ENCODE data around the gene SLC10A2.

SLC10A2 gene

GRCh38 chr13:103031332-103031873 is 34.8 kb downstream of the SLC10A2 start:
- Histone ChIP-seq H3K36me3 (replicated peaks) (no peaks in the 10 kb centered on the region), H3K9me3 (no peaks in the 10 kb centered on the region), H3K27me3 (ENCODE audit: low read depth) (no peaks in the 10 kb centered on the region), H3K4me1 (no peaks in the 10 kb centered on the region), H3K4me3 (no peak overlapping the region)
- in situ Hi-C loops (cut with MboI; ENCODE audit: low sequenced_read_pairs): no loop called here
- DNase-seq (ENCODE audit: low spot score in 2 of 2): no peak

GRCh38 chr13:103030776-103031175 is 35.4 kb downstream of the SLC10A2 start:
- Histone ChIP-seq H3K36me3 (replicated peaks) (no peaks in the 10 kb centered on the region), H3K4me1 (no peaks in the 10 kb centered on the region), H3K27me3 (ENCODE audit: low read depth) (no peaks in the 10 kb centered on the region), H3K4me3 (no peak overlapping the region), H3K9me3 (no peaks in the 10 kb centered on the region)
- in situ Hi-C loops (cut with MboI; ENCODE audit: low sequenced_read_pairs): no loop called here
- DNase-seq (ENCODE audit: low spot score in 2 of 2): no peak

GRCh38 chr13:103029798-103030197 is 36.4 kb downstream of the SLC10A2 start:
- H3K36me3 ChIP-seq (replicated peaks): no peaks in the 10 kb centered on the region
- no peaks in the 10 kb centered on the region for H3K9me3 ChIP-seq
- H3K4me1 ChIP-seq: no peaks in the 10 kb centered on the region
- in situ Hi-C loops (cut with MboI; ENCODE audit: low sequenced_read_pairs): no loop called here
- no peaks in the 10 kb centered on the region for H3K27me3 ChIP-seq (ENCODE audit: low read depth)
- no peak for DNase-seq (ENCODE audit: low spot score in 2 of 2)
- no peak overlapping the region for H3K4me3 ChIP-seq

- DNase-seq (ENCODE audit: low spot score in 2 of 2): no peak
- Histone ChIP-seq H3K4me1 (no peaks in the 10 kb centered on the region), H3K9me3 (no peaks in the 10 kb centered on the region), H3K36me3 (replicated peaks) (no peaks in the 10 kb centered on the region), H3K27me3 (ENCODE audit: low read depth) (no peaks in the 10 kb centered on the region), H3K4me3 (no peak overlapping the region)
- in situ Hi-C loops (cut with MboI; ENCODE audit: low sequenced_read_pairs): no loop called here
Observed at GRCh38 chr13:103022336-103022735, 43.9 kb downstream of the SLC10A2 start.

GRCh38 chr13:103018556-103018955 is 47.7 kb downstream of the SLC10A2 start:
- H3K36me3 ChIP-seq (replicated peaks): no peaks in the 10 kb centered on the region
- no peak overlapping the region for H3K4me3 ChIP-seq
- no peaks in the 10 kb centered on the region for H3K9me3 ChIP-seq
- H3K4me1 ChIP-seq: no peaks in the 10 kb centered on the region
- no peak for DNase-seq (ENCODE audit: low spot score in 2 of 2)
- in situ Hi-C loops (cut with MboI; ENCODE audit: low sequenced_read_pairs): no loop called here
- H3K27me3 ChIP-seq (ENCODE audit: low read depth): no peaks in the 10 kb centered on the region

- DNase-seq (ENCODE audit: low spot score in 2 of 2): no peak
- in situ Hi-C loops (cut with MboI; ENCODE audit: low sequenced_read_pairs): no loop called here
- no peak overlapping the region for H3K4me3 ChIP-seq
- H3K36me3 ChIP-seq (replicated peaks): no peaks in the 10 kb centered on the region
- no peaks in the 10 kb centered on the region for H3K27me3 ChIP-seq (ENCODE audit: low read depth)
- no peaks in the 10 kb centered on the region for H3K4me1 ChIP-seq
- no peaks in the 10 kb centered on the region for H3K9me3 ChIP-seq
Observed at GRCh38 chr13:103012646-103013045, 53.6 kb downstream of the SLC10A2 start.

- H3K9me3 ChIP-seq: no peaks in the 10 kb centered on the region
- no peak for DNase-seq (ENCODE audit: low spot score in 2 of 2)
- H3K4me1 ChIP-seq: no peaks in the 10 kb centered on the region
- no peaks in the 10 kb centered on the region for H3K36me3 ChIP-seq (replicated peaks)
- no peaks in the 10 kb centered on the region for H3K27me3 ChIP-seq (ENCODE audit: low read depth)
- no peak overlapping the region for H3K4me3 ChIP-seq
- in situ Hi-C loops (cut with MboI; ENCODE audit: low sequenced_read_pairs): no loop called here
Observed at GRCh38 chr13:103009051-103009840, 57.0 kb downstream of the SLC10A2 start.

GRCh38 chr13:103007427-103007762 is 58.8 kb downstream of the SLC10A2 start:
- in situ Hi-C loops (cut with MboI; ENCODE audit: low sequenced_read_pairs): no loop called here
- Histone ChIP-seq H3K9me3 (no peaks in the 10 kb centered on the region), H3K27me3 (ENCODE audit: low read depth) (no peaks in the 10 kb centered on the region), H3K4me3 (no peak overlapping the region), H3K36me3 (replicated peaks) (no peaks in the 10 kb centered on the region), H3K4me1 (no peaks in the 10 kb centered on the region)
- DNase-seq (ENCODE audit: low spot score in 2 of 2): no peak

GRCh38 chr13:103006641-103007426 is 59.4 kb downstream of the SLC10A2 start:
- Histone ChIP-seq H3K27me3 (ENCODE audit: low read depth) (no peaks in the 10 kb centered on the region), H3K4me3 (no peak overlapping the region), H3K4me1 (no peaks in the 10 kb centered on the region), H3K9me3 (no peaks in the 10 kb centered on the region), H3K36me3 (replicated peaks) (no peaks in the 10 kb centered on the region)
- in situ Hi-C loops (cut with MboI; ENCODE audit: low sequenced_read_pairs): no loop called here
- DNase-seq (ENCODE audit: low spot score in 2 of 2): no peak

- in situ Hi-C loops (cut with MboI; ENCODE audit: low sequenced_read_pairs): no loop called here
- DNase-seq (ENCODE audit: low spot score in 2 of 2): no peak
- H3K9me3 ChIP-seq: no peaks in the 10 kb centered on the region
- H3K27me3 ChIP-seq (ENCODE audit: low read depth): no peaks in the 10 kb centered on the region
- no peaks in the 10 kb centered on the region for H3K4me1 ChIP-seq
- H3K4me3 ChIP-seq: no peak overlapping the region
- H3K36me3 ChIP-seq (replicated peaks): no peaks in the 10 kb centered on the region
Observed at GRCh38 chr13:103004661-103005345, 61.4 kb downstream of the SLC10A2 start.

GRCh38 chr13:103003631-103004030 is 62.6 kb downstream of the SLC10A2 start:
- in situ Hi-C loops (cut with MboI; ENCODE audit: low sequenced_read_pairs): no loop called here
- no peaks in the 10 kb centered on the region for H3K9me3 ChIP-seq
- no peaks in the 10 kb centered on the region for H3K36me3 ChIP-seq (replicated peaks)
- no peak overlapping the region for H3K4me3 ChIP-seq
- DNase-seq (ENCODE audit: low spot score in 2 of 2): no peak
- H3K27me3 ChIP-seq (ENCODE audit: low read depth): no peaks in the 10 kb centered on the region
- no peaks in the 10 kb centered on the region for H3K4me1 ChIP-seq

GRCh38 chr13:103002279-103002678 is 63.9 kb downstream of the SLC10A2 start:
- Histone ChIP-seq H3K4me3 (no peak overlapping the region), H3K36me3 (replicated peaks) (no peaks in the 10 kb centered on the region), H3K9me3 (no peaks in the 10 kb centered on the region), H3K4me1 (no peaks in the 10 kb centered on the region), H3K27me3 (ENCODE audit: low read depth) (no peaks in the 10 kb centered on the region)
- in situ Hi-C loops (cut with MboI; ENCODE audit: low sequenced_read_pairs): no loop called here
- no peak for DNase-seq (ENCODE audit: low spot score in 2 of 2)

GRCh38 chr13:103000157-103000556 is 66.1 kb downstream of the SLC10A2 start:
- no peaks in the 10 kb centered on the region for H3K27me3 ChIP-seq (ENCODE audit: low read depth)
- H3K4me3 ChIP-seq: no peak overlapping the region
- DNase-seq (ENCODE audit: low spot score in 2 of 2): no peak
- no peaks in the 10 kb centered on the region for H3K36me3 ChIP-seq (replicated peaks)
- no peaks in the 10 kb centered on the region for H3K4me1 ChIP-seq
- H3K9me3 ChIP-seq: 0 out of 2 replicates have a peak, but pooled peaks cover 3% of the 10 kb centered on the region
- in situ Hi-C loops (cut with MboI; ENCODE audit: low sequenced_read_pairs): no loop called here

- no peak overlapping the region for H3K4me3 ChIP-seq
- DNase-seq (ENCODE audit: low spot score in 2 of 2): no peak
- 0 out of 2 replicates have a peak, but pooled peaks cover 3% of the 10 kb centered on the region for H3K9me3 ChIP-seq
- H3K4me1 ChIP-seq: no peaks in the 10 kb centered on the region
- H3K36me3 ChIP-seq (replicated peaks): no peaks in the 10 kb centered on the region
- in situ Hi-C loops (cut with MboI; ENCODE audit: low sequenced_read_pairs): no loop called here
- H3K27me3 ChIP-seq (ENCODE audit: low read depth): no peaks in the 10 kb centered on the region
Observed at GRCh38 chr13:102999499-102999898, 66.7 kb downstream of the SLC10A2 start.

Data from HAP-1 (cell line).